Right lung (tissue), 5 donors: Measurements from ENCODE around the gene CXCR6. TPM values are rescaled to one million over a fixed set of nuclear protein-coding genes. Genes with fewer than 3 reads are reported as not detected.

Source experiments
- DNase-seq, 2 donors: peaks; one replicate each; pipeline ENCODE4 v3.0.0-alpha.2; 2013
- polyA plus RNA-seq, 5 donors: library from polyadenylated mRNA; unstranded; fragments of 120-200 nt; gene quantifications; one replicate each; pipeline versions ENCODE4 v1.2.1 to v1.2.3, GENCODE V29; 2013; ENCODE audit warnings: inconsistent platforms in 1 of 5, low replicate concordance in 1 of 5; ENCODE audit not compliant: insufficient read length in 5 of 5, insufficient read depth in 1 of 5

Gene CXCR6
- polyA plus RNA-seq, 5 donors: 0.40 to 1.4 (median 1.0) TPM

DNA sequence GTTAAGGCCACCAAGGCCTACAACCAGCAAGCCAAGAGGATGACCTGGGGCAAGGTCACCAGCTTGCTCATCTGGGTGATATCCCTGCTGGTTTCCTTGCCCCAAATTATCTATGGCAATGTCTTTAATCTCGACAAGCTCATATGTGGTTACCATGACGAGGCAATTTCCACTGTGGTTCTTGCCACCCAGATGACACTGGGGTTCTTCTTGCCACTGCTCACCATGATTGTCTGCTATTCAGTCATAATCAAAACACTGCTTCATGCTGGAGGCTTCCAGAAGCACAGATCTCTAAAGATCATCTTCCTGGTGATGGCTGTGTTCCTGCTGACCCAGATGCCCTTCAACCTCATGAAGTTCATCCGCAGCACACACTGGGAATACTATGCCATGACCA lies 3.6 kb downstream of the CXCR6 start:
- DNase-seq: no peak

DNA sequence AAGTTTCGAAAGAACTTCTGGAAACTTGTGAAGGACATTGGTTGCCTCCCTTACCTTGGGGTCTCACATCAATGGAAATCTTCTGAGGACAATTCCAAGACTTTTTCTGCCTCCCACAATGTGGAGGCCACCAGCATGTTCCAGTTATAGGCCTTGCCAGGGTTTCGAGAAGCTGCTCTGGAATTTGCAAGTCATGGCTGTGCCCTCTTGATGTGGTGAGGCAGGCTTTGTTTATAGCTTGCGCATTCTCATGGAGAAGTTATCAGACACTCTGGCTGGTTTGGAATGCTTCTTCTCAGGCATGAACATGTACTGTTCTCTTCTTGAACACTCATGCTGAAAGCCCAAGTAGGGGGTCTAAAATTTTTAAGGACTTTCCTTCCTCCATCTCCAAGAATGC lies 4.1 kb downstream of the CXCR6 start:
- no peak for DNase-seq

DNA sequence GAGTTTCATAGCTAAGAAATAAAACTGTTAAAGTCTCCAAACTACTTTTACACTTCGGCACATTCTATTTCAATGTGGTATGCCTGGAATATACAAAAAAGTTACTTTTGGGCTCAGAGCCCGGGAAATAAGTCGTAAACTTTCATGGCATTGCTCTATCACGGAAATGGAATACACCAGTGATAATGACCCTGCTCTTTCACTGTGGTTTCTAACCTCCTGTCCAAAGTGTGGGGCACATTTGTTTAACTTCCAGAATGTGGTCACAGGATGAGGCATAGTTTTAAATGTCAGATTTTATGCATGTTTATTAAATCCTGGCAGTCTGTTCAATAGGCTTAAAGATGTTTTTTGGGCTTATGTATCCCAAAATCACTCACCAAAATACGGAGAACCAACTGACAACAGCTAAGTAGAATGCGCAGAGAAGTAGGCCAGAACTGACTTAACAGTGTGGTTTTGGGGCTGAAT lies 5.1 kb downstream of the CXCR6 start:
- no peak for DNase-seq

DNA sequence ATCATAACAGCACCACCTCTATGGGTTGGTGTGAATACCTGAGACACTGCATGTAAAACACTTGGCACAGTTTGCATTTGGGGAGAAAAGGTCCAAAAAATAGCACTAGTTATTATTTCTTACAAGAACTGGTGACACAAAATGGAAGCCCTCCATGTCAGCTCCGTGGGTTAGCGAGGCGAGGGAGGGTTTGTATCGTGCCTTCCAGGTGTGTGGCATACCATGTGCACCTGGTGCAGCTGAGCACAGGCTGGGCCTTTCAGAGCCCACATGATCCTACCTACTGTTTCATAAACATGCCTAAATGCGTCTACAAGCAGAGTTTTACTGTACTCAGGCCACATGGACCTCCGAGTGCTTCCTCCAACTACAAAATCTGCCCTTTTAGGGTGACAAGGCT lies 5.6 kb downstream of the CXCR6 start:
- no peak for DNase-seq

DNA sequence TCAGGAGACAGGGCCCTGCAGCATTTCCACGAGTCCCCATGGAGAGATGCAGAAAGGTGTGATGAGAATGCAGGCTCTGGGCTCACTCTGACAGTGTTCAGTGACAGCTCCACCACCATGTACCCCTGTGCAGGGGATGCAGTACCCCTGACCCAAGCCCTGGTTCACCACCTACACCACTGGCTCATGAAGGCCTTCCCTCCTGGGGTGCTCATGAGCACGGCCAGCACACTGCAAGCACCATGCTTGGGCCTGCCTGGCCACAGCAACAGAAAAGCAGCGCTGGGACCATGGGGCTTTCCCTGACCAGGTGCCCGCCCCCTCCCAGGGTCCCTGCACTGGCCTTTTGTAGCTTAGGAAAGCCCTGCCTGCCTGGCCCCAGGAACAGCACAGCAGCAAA lies 6.2 kb downstream of the CXCR6 start:
- no peak for DNase-seq

DNA sequence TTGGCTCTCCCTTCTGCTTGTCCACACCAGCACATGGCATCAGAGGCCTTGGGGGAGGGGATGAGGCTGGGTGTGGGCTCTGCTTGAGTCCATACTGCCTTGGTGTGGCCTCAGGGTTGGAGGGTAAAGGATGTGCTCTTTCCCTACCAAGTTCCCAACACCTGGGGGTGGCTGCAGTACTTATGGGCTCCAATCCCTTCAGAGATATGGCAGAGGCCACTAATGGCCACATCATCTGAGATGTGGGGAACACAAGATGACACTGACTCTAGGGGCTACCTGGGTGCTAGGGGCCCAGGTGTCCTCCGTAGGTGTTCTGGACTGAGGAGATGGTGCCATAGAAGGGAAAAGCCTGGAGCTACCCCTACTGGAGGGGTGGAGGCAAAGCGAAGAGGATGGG lies 6.9 kb downstream of the CXCR6 start:
- no peak for DNase-seq

DNA sequence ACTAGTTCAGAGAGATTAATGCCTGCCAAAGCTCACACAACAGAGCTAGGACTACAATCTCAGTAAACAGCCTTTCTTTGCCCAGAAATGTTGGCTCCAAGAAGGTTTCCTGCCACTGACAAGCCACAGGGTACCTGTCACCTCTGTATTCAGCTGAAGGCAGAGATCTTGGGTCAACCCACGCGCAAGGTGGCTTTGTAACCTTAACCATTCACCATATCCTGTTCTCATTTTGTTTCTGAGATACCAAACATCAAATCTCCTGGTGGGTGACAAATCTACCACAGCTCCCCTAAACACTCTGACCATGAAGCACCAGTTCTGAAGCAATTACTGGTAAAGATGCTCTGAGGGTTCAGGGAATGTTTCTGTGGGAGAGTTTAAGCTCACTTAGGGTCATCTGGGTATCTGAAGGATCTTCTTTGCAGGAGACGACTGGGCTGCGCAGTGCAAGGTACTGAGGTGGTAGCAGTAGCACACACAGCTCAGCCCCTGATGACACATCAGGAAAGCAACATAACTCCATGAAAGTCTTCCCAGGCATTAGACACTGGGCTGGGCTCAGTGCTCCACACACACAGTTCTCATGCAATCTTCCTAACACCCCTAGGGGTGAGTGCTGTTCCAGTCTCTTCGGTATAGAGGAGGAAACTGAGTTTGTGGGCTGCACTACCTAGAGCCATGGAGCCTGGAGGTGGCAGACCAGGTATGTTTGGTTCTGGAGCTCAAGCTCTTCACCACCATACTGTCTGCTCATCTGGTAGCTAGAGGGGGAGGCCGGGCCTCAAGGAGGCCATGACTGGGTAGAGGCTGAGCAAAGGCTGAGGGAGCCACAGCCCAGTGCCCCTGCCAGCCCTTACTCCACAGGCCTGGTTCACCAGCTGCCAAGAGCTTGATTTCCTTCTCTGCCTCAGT lies 7.7 kb downstream of the CXCR6 start:
- DNase-seq: no peak

DNA sequence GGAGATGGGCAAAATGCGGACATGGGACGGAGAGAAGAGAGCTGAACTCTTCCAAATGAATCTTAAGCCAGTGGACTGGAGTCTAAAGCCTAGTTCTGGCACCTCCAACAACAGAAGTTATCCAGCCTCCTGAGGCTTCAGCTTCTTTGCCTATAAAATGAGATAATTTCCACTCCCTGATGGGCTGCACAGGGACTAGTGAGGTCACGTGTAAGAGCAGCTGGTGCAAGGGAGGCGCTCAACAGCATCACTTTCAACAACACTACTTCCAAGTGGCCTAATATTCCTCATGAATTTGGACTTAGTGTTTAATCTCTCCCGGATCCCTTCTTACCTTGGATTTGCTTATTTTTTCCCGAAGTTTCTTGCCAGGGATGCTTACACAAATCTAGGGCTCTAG lies 8.7 kb downstream of the CXCR6 start:
- no peak for DNase-seq

DNA sequence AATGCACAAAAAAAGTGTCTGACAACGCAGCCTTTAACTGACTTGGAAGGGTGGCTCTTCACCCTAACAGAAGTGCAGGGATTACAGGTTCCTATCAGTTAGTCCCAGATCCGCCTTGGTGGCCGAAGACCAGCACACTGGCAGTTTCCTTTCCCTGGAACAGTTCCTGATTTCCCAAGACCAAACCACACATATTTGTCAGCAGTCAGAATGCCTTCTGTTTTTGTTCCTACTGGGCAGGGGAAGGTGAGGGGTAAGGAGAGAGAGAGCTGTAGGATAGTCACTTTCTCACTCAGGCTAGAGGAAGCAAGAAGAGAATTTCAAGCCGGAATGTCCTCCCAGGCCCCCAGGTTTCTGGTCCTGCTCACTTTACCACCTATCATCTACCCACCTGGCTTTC lies 9.2 kb downstream of the CXCR6 start:
- no peak for DNase-seq

DNA sequence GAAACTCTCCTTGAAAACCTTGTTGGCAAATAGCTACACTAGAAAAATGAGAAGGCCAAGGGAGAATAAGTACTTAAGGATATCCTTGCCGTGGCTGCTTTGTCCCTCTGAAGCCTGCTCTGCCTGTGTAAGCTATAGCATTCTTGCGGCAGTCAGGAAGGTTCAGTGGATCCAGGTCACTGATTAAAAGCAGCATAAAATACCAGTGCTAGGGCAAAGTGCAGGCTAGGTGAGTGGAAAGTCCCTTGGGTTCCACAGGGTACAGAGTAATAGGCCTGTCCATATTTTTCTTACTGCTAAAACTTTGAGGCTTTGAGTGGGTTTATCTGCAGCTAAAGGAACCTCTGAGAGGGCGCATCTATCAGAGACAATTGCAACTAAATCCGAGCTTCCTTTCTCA lies 10.3 kb downstream of the CXCR6 start:
- DNase-seq: no peak

DNA sequence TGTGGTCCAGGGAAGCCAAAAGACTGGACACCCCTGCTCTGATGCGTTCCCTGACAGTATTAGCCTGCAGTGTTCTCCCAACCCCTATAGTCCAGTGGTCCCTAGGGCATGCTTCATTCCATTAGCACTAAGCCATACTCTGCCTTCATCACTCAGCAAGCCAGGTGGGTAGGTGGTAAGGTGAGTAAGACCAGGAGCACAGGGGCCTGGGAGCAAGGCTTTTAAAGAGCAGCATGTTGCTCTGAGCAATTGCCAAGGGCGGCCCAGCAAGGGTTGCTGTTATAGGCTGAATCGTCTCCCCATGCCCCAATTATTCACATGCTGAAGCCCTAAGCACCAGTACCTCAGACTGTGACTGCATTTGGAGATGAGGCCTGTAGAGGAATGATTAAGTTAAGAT lies 11.0 kb downstream of the CXCR6 start:
- DNase-seq: no peak

DNA sequence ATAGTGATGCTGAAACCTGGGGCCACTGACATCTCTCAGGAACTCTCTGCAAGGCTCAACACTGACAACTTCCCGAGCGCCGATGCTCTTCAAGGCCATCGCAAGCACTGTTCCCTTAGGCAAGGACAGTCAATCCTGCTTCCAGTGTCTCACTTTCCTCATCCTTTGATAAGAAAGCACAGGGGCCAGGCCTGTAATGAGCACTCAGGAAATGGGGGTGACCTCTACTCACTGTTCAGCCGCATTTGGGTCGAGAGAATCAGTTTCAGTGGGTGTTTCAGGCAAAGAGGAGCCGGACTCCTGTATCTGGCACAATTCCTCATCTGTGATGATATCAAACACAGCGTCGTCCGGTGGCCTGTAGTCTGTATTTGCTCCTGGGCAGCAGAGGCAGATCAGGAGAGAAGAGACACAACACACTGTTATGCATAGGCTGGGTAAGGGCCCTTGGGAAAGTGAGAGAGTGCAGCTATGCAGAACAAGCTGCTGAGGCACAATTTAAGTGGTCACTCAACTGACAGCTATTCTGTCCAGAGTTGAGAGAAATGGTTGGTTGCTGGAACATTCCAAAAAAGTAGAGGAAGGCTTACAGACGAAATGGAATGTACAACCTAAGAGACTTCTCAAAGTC lies 11.9 kb downstream of the CXCR6 start:
- DNase-seq: no peak

DNA sequence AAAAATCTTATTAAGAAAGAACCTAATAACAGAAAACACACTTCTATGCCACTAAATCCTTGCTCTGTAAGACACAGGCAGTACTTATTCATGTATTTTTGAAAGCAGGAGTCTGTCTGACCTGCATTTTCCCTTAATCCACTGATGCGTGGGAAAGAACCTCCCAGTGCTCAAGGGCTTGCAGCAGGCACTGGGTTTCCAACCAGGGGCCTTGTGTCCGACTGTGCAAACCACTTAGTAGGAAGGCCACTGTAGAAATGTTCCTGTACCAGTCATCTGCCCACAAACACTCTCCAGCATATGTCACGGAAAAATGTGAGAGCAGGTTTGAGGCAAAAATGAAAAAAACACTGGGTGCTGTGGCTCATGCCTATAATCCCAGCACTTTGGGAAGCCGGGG lies 12.4 kb downstream of the CXCR6 start:
- no peak for DNase-seq

DNA sequence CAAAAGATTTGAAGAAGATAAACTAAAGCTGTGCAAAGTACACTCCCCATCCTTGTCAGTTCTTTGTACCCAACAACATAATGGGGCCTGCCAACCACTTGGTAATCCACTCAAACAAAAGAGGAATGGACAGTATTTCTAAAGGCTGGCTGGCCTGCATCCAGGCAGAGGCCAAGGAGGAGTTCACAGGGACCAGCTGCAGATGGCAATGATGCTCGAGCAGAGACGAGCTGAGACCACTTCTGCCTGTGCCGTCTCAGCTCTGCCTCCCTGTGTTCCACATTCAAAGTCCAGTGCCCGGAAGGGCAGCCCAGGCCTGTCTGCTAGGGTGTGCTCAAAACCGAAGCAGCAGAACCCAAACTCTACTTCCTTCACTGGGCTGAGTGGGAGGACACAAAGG lies 14.3 kb downstream of the CXCR6 start:
- DNase-seq: no peak

DNA sequence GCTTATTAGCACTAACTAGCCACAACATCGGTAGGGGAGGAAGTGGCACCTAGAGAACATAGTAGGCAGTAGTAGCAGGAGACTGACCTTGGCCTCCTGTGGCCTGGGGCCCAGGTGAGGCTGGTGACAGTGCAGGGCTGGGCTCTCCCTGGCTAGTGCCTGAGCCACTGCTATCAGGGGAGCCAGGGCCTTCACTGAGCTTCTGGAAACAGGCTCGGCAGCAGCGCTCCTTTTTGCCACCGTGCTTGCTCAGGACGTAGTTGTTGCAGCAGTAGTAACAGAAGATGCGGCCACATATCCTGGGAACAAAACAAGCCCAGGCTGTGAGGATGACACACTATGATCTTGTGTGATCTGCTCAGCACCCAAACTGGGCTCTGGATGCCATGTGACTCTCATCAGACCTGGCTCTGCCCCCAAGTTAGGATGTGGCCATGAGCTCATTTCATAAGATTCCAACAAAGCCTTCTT lies 15.1 kb downstream of the CXCR6 start:
- DNase-seq: no peak

DNA sequence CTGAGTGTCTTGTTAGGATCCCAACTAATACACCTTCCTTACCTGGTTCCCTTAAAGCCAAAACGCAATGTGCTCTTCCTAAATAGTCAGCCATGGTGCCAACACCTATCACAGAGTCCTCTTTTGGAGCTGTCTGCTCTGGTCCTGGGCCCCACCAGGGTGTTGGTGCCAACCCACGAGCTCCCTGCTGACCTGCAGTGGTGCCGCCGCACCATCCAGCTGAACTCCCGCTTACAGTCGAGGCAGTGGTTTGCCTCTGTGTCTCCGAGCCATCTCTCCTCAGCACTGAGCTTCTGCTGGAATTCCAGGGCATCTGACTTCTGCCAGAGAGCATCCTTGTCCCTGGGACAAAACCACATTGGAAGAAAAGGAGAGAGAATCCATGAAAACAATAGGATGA lies 15.9 kb downstream of the CXCR6 start:
- DNase-seq: no peak

DNA sequence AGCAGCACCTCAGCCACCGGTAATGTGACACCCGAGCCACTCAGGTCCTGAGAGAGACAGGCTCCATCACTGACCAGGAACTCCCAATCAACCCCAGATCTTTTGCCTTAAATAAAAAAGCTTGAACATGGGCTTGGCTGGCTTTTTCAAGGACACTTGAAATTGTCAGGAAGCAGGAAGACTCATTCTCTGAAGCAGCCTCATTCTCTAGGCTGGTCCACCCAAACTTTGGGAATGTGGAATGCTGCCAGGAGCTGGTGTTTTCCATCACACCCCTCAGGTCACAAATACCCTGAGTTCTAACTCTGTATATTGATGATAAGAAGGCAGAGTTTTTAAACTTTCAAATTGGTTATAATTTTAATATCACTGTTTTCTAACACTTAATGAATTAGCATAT lies 17.0 kb downstream of the CXCR6 start:
- no peak for DNase-seq

DNA sequence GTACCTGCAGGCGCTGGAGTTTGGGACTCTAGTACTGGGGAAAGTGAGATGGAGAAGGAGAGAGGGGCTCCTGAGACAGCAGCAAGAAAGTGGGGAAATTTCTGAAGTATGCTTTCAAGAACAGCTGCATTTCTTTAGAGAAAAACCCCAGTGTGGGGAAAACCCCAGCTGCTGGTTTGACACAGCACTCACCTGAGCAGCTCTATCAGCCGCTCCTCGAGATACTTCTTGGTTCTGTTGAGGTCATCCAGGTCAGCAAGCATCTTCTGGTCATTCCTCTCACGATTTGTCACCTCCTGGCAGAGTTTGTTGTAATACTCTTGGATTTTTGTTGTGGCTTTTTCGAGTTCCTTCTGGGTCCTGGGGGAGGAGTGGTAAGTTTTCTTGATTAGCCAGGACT lies 18.8 kb downstream of the CXCR6 start:
- no peak for DNase-seq

DNA sequence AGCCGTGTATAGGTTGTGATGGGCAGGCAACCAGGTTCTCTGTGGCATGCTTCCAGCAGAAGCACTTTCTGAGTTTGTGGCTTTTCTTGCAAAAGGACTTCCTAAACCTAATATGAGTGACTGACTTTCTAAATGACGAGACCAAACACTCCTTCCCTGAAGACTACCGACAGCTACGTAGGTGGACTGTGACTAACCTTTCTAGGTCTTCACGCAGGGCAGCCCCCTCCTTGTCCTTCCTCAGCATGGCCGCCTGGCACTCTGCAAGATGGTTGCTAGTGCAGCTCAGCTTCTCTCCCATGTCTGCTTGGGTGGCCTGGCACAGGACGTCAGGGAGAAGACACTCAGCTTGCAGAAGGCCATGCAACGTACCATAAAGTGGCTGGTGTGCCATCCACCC lies 20.9 kb downstream of the CXCR6 start:
- no peak for DNase-seq

DNA sequence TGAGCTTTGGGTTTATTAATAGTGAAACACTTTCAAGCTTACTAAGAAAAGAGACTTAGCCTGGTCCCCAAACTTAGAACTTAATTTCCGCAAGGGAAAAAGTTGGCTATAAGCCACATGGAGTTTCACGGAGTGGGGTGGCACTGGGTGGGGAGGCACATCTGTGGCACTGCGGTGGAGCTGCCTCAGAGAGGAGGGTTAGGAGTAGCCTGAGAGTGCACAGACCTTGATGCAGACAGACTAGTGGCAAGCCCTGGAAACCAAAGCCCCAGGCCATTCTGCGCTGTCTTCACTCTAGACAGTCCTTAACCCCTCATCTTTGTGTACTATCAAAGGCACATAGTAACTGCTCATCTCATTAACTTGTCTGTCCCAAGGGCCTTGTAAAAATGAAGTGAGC lies 22.0 kb downstream of the CXCR6 start:
- no peak for DNase-seq

DNA sequence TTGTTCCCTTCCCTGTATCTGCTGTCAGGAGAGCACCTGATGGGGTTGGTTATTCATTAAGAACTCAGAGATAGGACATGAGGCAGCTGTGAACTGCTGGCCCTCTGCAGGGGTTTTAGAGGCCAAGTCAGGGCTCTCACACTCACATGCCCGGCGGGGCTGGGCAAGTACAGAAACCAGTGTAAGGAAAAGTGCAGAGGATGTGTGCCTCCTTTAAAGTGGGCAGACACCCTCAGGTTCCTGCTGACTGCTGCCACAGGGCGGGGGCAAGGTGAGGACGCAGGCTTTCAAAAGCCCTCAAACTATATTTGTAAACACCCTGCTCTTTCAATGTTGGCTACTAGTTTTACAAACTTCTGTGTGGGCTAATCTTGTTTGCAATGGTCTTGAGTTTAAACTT lies 22.4 kb downstream of the CXCR6 start:
- no peak for DNase-seq

DNA sequence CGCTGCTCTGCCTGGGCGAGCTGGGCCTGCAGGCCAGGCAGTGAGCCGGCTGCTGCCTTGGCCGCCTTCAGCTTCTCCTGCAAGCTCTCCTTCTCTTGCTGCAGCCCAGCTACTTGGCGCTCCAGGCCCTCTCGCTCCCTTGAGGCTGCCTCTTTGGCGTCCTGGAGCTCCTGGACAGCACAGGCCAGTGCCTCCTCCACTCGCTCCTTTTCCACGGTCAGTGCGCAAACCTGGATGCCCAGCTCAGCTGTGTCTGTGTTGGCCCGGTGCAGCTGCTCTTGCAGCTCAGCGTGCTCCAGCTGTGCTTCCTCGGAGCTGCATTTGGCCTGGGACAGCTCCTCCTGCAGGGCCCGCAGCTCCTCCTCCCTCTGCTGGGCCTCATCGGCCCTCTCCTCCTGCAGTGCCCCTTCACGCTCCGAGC lies 23.1 kb downstream of the CXCR6 start:
- DNase-seq: no peak

DNA sequence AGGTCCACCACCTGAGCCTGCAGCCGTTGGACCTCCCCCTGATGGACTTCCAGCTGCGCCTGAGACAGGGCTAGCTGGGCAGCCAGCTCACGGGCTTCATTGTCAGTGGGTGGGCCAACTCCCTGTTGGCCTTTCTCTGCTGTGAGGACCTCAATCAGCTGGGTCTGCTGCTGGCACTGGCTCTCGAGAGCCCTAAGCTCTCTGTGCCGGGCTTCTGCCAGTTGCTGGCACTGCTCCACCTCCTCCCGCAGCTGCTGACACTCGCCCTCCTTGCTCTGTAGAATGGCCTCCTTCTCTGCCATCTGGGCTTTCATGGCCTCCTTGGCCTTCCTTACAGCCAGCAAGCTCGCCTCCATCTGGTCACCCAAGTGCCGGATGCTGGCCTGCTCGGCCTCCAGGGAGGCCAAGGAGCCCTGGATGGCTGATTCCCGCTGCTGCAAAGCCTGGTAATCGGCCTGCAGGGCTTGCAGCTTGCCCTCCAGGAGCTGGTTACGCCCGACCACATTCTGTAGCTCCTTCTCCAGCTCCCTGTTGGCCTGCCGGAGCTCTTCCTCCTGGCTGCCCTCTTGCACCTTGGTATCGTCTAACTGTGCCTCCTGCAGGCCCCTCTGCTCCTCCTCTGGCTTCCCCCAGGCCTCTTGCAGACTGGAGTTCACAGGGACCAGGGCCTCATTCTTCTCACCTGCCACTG lies 23.8 kb downstream of the CXCR6 start:
- no peak for DNase-seq
